Mesendoderm (in vitro differentiated cells): ENCODE measurements around the gene UQCR11.
A peak's percentile ranks its signal among the peaks of the same experiment; 100 is the strongest.

Experiments
- DNase-seq: peaks from one replicate; pipeline ENCODE4 v3.0.0; 2013
- H2AK5ac ChIP-seq: 2 replicates; pipeline ENCODE4 v1.6.1; 2013; ENCODE audit warnings: low read length, inconsistent platforms
- H2BK120ac ChIP-seq: 2 replicates; pipeline ENCODE4 v1.6.1; 2013; ENCODE audit warnings: low read depth, mild to moderate bottlenecking, low read length, moderate library complexity, mixed read lengths
- H2BK15ac ChIP-seq: replicated peaks from 2 replicates; pipeline ENCODE4 v1.6.1; 2013; ENCODE audit warnings: low read depth, mild to moderate bottlenecking, moderate library complexity
- H2BK5ac ChIP-seq: 2 replicates; pipeline ENCODE4 v1.6.1; 2013; ENCODE audit warnings: low read length, inconsistent platforms
- H3K18ac ChIP-seq: 2 replicates; pipeline ENCODE4 v1.6.1; 2013; ENCODE audit warnings: mild to moderate bottlenecking, low read length, mixed read lengths
- H3K23ac ChIP-seq: one replicate; pipeline ENCODE4 v1.6.1; 2013; ENCODE audit warnings: low read length
- H3K27ac ChIP-seq: 2 replicates; pipeline ENCODE4 v1.5.1; 2013; ENCODE audit warnings: low read depth, mild to moderate bottlenecking, inconsistent platforms, low read length, moderate library complexity
- H3K27me3 ChIP-seq: 2 replicates; pipeline ENCODE4 v1.6.1; 2013; ENCODE audit warnings: low read length, control low read depth, mild to moderate bottlenecking, inconsistent platforms; ENCODE audit not compliant: insufficient read depth, poor library complexity
- H3K36me3 ChIP-seq: 2 replicates; pipeline ENCODE4 v1.6.1; 2013; ENCODE audit warnings: low read length, inconsistent platforms; ENCODE audit not compliant: control insufficient read depth, insufficient read depth
- H3K4ac ChIP-seq: one replicate; pipeline ENCODE4 v1.6.1; 2013; ENCODE audit warnings: low read depth, mild to moderate bottlenecking, low read length, moderate library complexity
- H3K4me1 ChIP-seq: 2 replicates; pipeline ENCODE4 v1.6.1; 2013; ENCODE audit warnings: low read depth, low read length, inconsistent platforms; ENCODE audit not compliant: control insufficient read depth
- H3K4me2 ChIP-seq: 2 replicates; pipeline ENCODE4 v1.6.1; 2013; ENCODE audit warnings: low read length
- H3K4me3 ChIP-seq: 2 replicates; pipeline ENCODE4 v1.5.1; 2013; ENCODE audit warnings: mild to moderate bottlenecking, low read length
- H3K56ac ChIP-seq: one replicate; pipeline ENCODE4 v1.6.1; 2013; ENCODE audit warnings: low read length
- H3K79me1 ChIP-seq: 2 replicates; pipeline ENCODE4 v1.6.1; 2013; ENCODE audit warnings: low read length, inconsistent platforms
- H3K79me2 ChIP-seq: 2 replicates; pipeline ENCODE4 v1.6.1; 2013; ENCODE audit warnings: mild to moderate bottlenecking, low read length; ENCODE audit not compliant: control insufficient read depth, insufficient read depth
- H3K9ac ChIP-seq: 2 replicates; pipeline ENCODE4 v1.6.1; 2013; ENCODE audit warnings: low read length, inconsistent platforms
- H4K5ac ChIP-seq: one replicate; pipeline ENCODE4 v1.6.1; 2013; ENCODE audit warnings: low read length
- H4K8ac ChIP-seq: one replicate; pipeline ENCODE4 v1.6.1; 2013; ENCODE audit warnings: low read depth, mild to moderate bottlenecking, control low read depth, low read length, moderate library complexity
- WGBS: extraction: QIAGEN DNeasy Blood & Tissue Kit; methylation state at CpG from one replicate; pipeline ENCODE4 v1.1.7; 2013; ENCODE audit warnings: low lambda C conversion rate, missing lambda C conversion rate; ENCODE audit not compliant: insufficient coverage; ENCODE audit errors: extremely low coverage; 5-methylcytosine and 5-hydroxymethylcytosine counted together

UQCR11 gene

DNA sequence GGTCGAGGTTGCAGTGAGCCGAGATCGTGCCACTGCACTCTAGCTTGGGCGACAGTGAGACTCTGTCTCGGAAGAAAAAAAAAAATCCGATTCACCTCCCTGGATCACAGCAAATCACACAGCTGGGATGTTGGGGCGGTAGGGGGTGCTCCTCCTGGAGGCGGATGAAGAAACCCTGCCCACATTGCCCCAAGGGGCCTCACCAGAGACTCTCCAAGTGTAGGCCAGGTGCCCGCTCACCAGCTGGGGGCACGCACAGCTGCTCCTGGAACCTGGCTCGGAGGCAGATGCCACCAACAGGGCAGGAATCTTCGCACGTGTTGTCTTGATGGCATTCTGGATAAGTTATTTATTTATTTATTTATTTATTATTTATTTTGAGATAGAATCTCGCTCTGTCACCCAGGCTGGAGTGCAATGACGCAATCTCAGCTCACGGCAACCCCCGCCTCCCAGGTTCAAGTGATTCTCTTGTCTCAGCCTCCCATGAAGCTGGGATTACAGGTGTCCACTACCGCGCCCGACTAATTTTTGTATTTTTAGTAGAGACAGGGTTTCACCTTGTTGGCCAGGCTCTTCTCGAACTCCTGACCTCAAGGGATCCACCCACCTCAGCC lies 3.1 kb downstream of the UQCR11 start:
- Histone ChIP-seq H3K27me3 (no peaks in the 10 kb centered on the region), H3K4me3 (no peak overlapping the region), H2BK120ac (no peak overlapping the region), H3K4me1 (no peaks in the 10 kb centered on the region), H4K8ac (no peak overlapping the region), H3K23ac (no peak overlapping the region), H3K56ac (no peak overlapping the region), H2BK5ac (no peak overlapping the region), H3K79me2 (peaks cover 28% of the 10 kb centered on the region), H2BK15ac (no peak overlapping the region), H2AK5ac (no peak overlapping the region), H3K36me3 (peaks cover 7% of the 10 kb centered on the region), H3K4ac (no peak overlapping the region), H4K5ac (no peak overlapping the region), H3K27ac (no peak overlapping the region), H3K79me1 (peaks cover 13% of the 10 kb centered on the region), H3K4me2 (no peak overlapping the region), H3K9ac (no peak overlapping the region), H3K18ac (no peak overlapping the region)
- WGBS, result no CpG with 5 or more reads among the region's 21 CpGs
- DNase-seq, result no peak

DNA sequence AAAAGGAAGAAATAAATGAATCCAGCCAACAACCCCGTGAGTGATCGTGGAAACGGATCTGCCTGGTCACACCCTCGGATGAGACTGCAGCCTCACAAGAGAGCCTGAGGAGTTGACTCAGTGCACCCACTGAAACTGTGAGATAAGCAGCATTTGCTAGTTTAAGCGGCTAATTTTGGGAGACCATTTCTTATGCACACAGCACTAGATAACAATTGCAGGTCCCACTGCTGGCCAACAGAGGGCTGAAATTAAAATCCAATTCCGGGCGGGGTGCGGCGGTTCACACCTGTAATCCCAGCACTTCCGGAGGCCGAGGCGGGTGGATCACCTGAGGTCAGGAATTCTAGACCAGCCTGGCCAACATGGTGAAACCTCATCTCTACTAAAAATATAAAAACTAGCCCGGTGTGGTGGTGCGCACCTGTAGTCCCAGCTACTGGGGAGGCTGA lies 3.6 kb downstream of the UQCR11 start:
- Histone ChIP-seq H2BK5ac (no peak overlapping the region), H4K5ac (no peak overlapping the region), H3K27me3 (no peaks in the 10 kb centered on the region), H3K4me2 (no peak overlapping the region), H2BK15ac (no peak overlapping the region), H3K4ac (no peak overlapping the region), H3K4me1 (no peaks in the 10 kb centered on the region), H3K79me2 (peaks cover 28% of the 10 kb centered on the region), H3K27ac (no peak overlapping the region), H4K8ac (no peak overlapping the region), H3K9ac (no peak overlapping the region), H3K36me3 (peaks cover 8% of the 10 kb centered on the region), H2BK120ac (no peak overlapping the region), H3K4me3 (no peak overlapping the region), H3K56ac (no peak overlapping the region), H3K18ac (no peak overlapping the region), H3K23ac (no peak overlapping the region), H3K79me1 (peaks cover 13% of the 10 kb centered on the region), H2AK5ac (no peak overlapping the region)
- peak; percentile 29 for DNase-seq
- WGBS, result no CpG with 5 or more reads among the region's 14 CpGs

DNA sequence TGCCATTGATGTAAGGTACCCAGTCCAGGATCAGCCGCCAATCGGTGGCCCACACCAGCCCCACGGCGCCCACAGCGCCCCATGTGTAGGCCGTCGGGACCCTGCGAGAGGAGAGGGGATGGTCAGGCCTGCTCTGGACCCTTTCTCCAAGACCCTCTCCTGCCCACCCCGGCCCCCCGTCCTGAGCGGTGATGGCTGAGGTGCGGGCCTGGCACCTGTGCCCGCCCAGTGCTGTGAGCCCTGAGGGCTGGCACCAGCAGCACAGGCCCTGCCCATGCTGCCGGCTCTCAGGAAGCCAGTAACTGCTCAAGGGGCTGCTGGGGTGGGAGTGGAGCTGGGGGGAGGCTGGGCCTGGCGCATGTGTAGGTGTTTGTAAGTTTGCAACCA lies 5.8 kb downstream of the UQCR11 start:
- H3K36me3 ChIP-seq, result peaks cover 8% of the 10 kb centered on the region
- WGBS, result no CpG with 5 or more reads among the region's 15 CpGs

DNA sequence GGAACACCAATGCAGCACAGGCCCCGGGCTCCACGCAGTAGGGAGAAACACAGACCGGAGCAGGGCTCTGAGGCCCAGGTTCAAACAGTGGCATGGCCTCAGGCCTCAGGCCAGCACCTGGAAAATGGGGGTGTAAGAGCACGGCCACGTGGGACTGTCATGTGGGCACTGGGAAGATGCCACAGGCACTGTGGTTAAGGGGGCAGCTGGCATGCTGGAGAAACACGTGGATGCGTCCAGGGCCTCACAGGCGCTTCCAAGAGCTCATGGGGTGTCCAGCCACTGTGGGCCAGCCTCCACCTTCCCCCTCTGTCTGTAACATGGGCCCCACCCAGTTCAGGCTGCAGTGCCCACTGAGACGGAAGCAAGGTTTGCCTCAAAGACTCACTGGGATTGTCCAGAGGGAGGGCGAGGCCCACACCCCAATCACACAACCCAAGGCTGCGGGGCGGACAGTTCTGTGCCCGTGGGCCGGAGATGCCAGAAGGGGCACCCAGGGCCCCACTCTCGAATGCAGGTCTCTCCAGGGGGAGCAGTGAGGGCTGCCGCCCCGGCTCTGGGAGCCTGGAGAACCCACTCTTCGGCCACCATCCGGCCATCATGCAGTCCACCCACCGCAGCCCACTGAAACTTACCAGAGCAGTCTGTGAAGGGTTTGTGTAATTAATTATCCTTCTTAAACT lies 6.3 kb downstream of the UQCR11 start:
- Histone ChIP-seq H4K5ac (no peak overlapping the region), H4K8ac (no peak overlapping the region), H3K4me3 (no peak overlapping the region), H3K79me2 (peaks cover 18% of the 10 kb centered on the region), H3K4ac (no peak overlapping the region), H3K27me3 (no peaks in the 10 kb centered on the region), H3K4me2 (no peak overlapping the region), H2BK5ac (no peak overlapping the region), H3K27ac (no peak overlapping the region), H3K9ac (no peak overlapping the region), H3K18ac (no peak overlapping the region), H2AK5ac (no peak overlapping the region), H3K56ac (no peak overlapping the region), H3K4me1 (no peaks in the 10 kb centered on the region), H3K23ac (no peak overlapping the region), H3K79me1 (peaks cover 10% of the 10 kb centered on the region), H2BK120ac (no peak overlapping the region), H2BK15ac (no peak overlapping the region), H3K36me3 (peaks cover 8% of the 10 kb centered on the region)
- no peak for DNase-seq
- WGBS, result no CpG with 5 or more reads among the region's 20 CpGs

More for the DNA sequence above, 5.8 kb downstream of the UQCR11 start:
- Histone ChIP-seq H3K4me1 (no peaks in the 10 kb centered on the region), H3K23ac (no peak overlapping the region), H3K18ac (no peak overlapping the region), H4K5ac (no peak overlapping the region), H2AK5ac (no peak overlapping the region), H2BK5ac (no peak overlapping the region), H3K9ac (no peak overlapping the region), H3K4me2 (no peak overlapping the region), H3K4ac (no peak overlapping the region), H3K4me3 (no peak overlapping the region), H2BK120ac (no peak overlapping the region), H3K27me3 (no peaks in the 10 kb centered on the region), H4K8ac (no peak overlapping the region), H3K56ac (no peak overlapping the region), H3K79me1 (peaks cover 10% of the 10 kb centered on the region), H3K79me2 (peaks cover 23% of the 10 kb centered on the region), H3K27ac (no peak overlapping the region), H2BK15ac (no peak overlapping the region)
- no peak for DNase-seq

DNA sequence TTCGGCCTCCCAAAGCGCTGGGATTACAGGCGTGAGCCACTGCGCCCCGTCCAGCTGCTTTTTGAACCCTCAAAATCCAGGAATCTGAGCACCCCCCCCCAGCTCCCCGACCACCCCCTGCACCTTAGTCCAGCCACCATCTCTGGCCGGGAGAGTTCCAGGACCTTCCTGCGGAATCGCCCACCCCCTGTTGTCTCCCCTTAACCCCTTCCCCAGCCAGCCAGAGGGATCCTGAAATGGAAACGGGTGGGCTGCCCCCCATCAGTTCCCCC lies 11.8 kb downstream of the UQCR11 start:
- H3K4me2 ChIP-seq, result no peak overlapping the region
- no peak overlapping the region for H3K9ac ChIP-seq
- WGBS, result no CpG with 5 or more reads among the region's 10 CpGs
- H3K27ac ChIP-seq, result no peak overlapping the region
- H3K4me3 ChIP-seq, result no peak overlapping the region
- no peaks in the 10 kb centered on the region for H3K27me3 ChIP-seq
- H3K18ac ChIP-seq, result no peak overlapping the region
- H3K36me3 ChIP-seq, result peaks cover 8% of the 10 kb centered on the region
- H4K8ac ChIP-seq, result no peak overlapping the region
- H2BK5ac ChIP-seq, result no peak overlapping the region
- H3K79me2 ChIP-seq, result peaks cover 25% of the 10 kb centered on the region
- H3K23ac ChIP-seq, result no peak overlapping the region
- H4K5ac ChIP-seq, result no peak overlapping the region
- H3K4me1 ChIP-seq, result peaks cover 5% of the 10 kb centered on the region
- peak overlapping the region; percentile 73 for H3K4ac ChIP-seq
- no peak overlapping the region for H2BK120ac ChIP-seq
- H2AK5ac ChIP-seq, result no peak overlapping the region
- peak overlapping the region; percentile 81 for H3K56ac ChIP-seq
- H3K79me1 ChIP-seq, result peaks cover 8% of the 10 kb centered on the region
- no peak for DNase-seq
- H2BK15ac ChIP-seq, result no peak overlapping the region
